RWPE1 (cell line): ENCODE data around the gene SIRT5.

Experiments used
- CTCF ChIA-PET: fragments of 350-600 bp; sonication (Branson Sonifier 250); formaldehyde crosslinking; extraction: SDS; loops from one replicate; lab custom pipeline; 2021; lab: Yijun Ruan, JAX
- POLR2A ChIA-PET: fragments of 400-600 bp; formaldehyde crosslinking; extraction: SDS; loops from one replicate; lab custom pipeline; 2020; ENCODE audit warnings: antibody characterized with exemption; ENCODE audit not compliant: low non-redundant PET; lab: Yijun Ruan, JAX
- DNase-seq: peaks from one replicate; pipeline ENCODE4 v3.0.0; 2012; ENCODE audit warnings: low spot score
- H3K27ac ChIP-seq: fragments of 450-650 bp; 2 replicates; pipeline ENCODE4 v1.5.1; 2017
- TF ChIP-seq, protein P1 (sequence below): fragments of 450-650 bp; conservative IDR thresholded peaks from 2 replicates; pipeline ENCODE4 v1.5.1; 2017; ENCODE audit warnings: low read depth, mild to moderate bottlenecking

SIRT5 gene

DNA sequence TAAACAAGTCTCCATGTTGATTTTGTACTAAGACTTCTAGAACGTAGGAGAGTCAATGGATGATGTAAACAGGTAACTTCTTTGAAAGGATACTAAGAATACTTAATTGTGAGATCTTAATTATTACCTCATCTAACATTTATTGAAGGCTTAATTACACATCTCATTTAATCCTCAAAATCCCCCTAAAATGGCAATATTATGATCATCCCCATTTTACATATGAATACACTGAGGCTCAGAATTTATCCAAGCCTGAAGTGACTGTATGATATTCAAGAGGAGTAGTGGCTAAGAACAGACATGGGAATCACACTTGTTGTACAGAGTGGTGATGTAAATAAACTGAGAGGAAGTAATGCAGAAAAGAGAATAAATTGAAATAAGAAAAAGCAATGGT is 63.6 kb downstream of the SIRT5 start:
- H3K27ac ChIP-seq, result no peak overlapping the region
- ChIA-PET CTCF (interaction anchor here (0.6 kb wide), 1 partner anchor 274 kb away, joined by 3 read pairs; no protein-coding TSS in a partner anchor), POLR2A (no interaction called here)
- DNase-seq, result no peak
- TF ChIP-seq, protein P1, sequence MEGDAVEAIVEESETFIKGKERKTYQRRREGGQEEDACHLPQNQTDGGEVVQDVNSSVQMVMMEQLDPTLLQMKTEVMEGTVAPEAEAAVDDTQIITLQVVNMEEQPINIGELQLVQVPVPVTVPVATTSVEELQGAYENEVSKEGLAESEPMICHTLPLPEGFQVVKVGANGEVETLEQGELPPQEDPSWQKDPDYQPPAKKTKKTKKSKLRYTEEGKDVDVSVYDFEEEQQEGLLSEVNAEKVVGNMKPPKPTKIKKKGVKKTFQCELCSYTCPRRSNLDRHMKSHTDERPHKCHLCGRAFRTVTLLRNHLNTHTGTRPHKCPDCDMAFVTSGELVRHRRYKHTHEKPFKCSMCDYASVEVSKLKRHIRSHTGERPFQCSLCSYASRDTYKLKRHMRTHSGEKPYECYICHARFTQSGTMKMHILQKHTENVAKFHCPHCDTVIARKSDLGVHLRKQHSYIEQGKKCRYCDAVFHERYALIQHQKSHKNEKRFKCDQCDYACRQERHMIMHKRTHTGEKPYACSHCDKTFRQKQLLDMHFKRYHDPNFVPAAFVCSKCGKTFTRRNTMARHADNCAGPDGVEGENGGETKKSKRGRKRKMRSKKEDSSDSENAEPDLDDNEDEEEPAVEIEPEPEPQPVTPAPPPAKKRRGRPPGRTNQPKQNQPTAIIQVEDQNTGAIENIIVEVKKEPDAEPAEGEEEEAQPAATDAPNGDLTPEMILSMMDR, result no peak

DNA sequence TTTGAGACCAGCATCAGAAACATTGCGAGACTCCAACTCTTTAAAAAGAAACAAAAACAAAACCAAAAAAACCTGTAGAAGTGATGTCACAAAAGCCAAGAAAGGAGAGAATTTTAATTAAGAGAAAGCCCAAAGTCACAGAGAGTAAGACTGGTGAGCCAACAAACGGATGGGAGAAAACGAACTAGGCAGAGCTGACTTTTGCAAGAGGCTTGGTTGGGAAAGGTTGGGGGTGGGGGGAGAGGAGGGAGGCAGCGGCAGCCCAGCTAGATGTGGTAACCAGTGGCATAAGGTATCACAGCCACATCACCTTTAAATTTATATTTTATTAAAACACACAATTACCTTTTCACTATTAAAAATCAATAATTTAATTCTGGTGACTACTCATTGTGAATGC is 64.2 kb downstream of the SIRT5 start:
- no peak overlapping the region for H3K27ac ChIP-seq
- ChIA-PET CTCF (no interaction called here), POLR2A (no interaction called here)
- TF ChIP-seq, protein P1, result no peak
- no peak for DNase-seq

DNA sequence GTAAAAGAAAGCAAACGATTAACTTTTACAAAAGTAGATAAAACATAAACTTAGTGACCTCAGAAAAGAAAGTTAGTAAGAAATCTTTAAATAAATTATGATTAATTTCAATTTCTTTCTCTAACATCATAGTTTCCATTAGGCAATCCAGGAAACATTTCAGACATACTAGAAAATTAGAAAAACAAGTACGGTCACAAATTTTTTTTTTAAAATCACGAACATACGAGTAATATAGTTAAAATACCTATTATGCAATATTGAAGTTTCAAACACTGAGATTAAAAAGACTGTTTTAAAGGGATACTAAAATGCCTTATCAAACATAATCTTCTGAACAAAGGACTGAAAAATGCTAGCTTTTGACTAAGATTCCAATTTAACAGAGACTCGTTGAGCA is 66.9 kb downstream of the SIRT5 start:
- no peak overlapping the region for H3K27ac ChIP-seq
- TF ChIP-seq, protein P1, result no peak
- CTCF ChIA-PET, result no interaction called here
- no peak for DNase-seq
- POLR2A ChIA-PET, result no interaction called here

DNA sequence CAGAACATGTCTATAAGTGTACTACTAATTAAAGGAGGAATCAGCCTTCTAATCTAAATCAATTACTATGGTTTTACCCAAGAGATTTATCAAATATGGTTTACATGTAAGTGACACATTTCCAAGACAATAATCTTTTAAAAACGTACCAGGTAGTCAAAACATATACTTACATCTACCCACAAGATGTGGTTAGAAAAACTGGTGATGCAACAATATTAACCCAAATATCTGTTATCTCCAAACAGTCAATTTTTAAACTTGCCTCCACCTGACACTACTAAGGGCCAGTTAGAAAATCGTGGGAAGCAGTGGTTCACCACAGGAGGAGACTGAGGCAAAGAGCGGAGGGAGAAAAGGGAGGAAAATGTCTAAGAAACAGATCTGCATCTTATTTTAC is 68.7 kb downstream of the SIRT5 start:
- ChIA-PET POLR2A (no interaction called here), CTCF (no interaction called here)
- DNase-seq, result no peak
- H3K27ac ChIP-seq, result no peak overlapping the region
- TF ChIP-seq, protein P1, result no peak

GRCh38 chr6:13648850-13649249 is 74.4 kb downstream of the SIRT5 start:
- TF ChIP-seq, protein P1, result no peak
- DNase-seq, result no peak
- H3K27ac ChIP-seq, result no peak overlapping the region
- CTCF ChIA-PET, result no interaction called here
- POLR2A ChIA-PET, result no interaction called here

DNA sequence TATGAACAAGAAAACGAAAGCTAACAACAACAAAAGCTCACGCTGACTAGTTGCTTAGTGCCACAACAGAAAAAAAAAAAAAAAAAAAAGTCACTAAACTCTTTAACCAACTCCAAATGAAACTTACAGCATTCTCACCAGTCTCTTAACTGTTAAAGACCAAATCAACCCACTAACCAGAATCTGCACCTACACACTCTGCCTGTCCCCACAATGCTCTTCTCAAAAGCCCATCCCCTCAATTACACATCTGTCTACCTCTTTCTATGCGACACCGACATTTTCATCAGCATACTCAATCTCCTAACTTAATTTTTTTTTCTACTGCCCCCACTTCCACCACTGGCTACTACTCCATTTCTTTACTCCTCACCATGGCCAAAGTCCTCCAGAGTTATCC is 75.0 kb downstream of the SIRT5 start:
- ChIA-PET CTCF (interaction anchor here (0.6 kb wide), 1 partner anchor 9 kb away, joined by 3 read pairs; no protein-coding TSS in a partner anchor), POLR2A (no interaction called here)
- no peak overlapping the region for H3K27ac ChIP-seq
- DNase-seq, result no peak
- TF ChIP-seq, protein P1, result no peak

- no peak for DNase-seq
- H3K27ac ChIP-seq, result no peak overlapping the region
- ChIA-PET CTCF (no interaction called here), POLR2A (no interaction called here)
- TF ChIP-seq, protein P1, result no peak
Observed at GRCh38 chr6:13653296-13653695, 78.9 kb downstream of the SIRT5 start.
